MCF 10A (cell line): ENCODE measurements around the gene CXCL16. TPM values are rescaled to one million over a fixed set of nuclear protein-coding genes. Genes with fewer than 3 reads are reported as not detected.

ENCODE experiments used
- BruUV-seq: library from RNA; stranded (reverse); fragments of 400-500 nt; replicated peaks from 2 replicates; lab custom pipeline; 2021; lab: Mats Ljungman, UMichigan
- CTCF ChIA-PET: fragments of 300-600 bp; sonication (Branson Sonifier 250); formaldehyde crosslinking; extraction: SDS; loops from one replicate; lab custom pipeline; 2021; ENCODE audit warnings: antibody characterized with exemption, inconsistent platforms; lab: Yijun Ruan, JAX
- POLR2A ChIA-PET: fragments of 300-600, 350-650 bp; sonication (Branson Sonifier 250); formaldehyde crosslinking; extraction: SDS; loops from one replicate; lab custom pipeline; 2020; ENCODE audit warnings: antibody characterized with exemption, inconsistent platforms; lab: Yijun Ruan, JAX
- DNase-seq: peaks from one replicate; pipeline ENCODE4 v3.0.0-alpha.2; 2018; ENCODE audit not compliant: unreplicated experiment
- H3K27ac Mint-ChIP-seq: one replicate; pipeline ENCODE4 v1.8.0; 2022; ENCODE audit warnings: mild to moderate bottlenecking, low read depth, mixed read lengths; ENCODE audit not compliant: unreplicated experiment
- H3K27me3 Mint-ChIP-seq: one replicate; pipeline ENCODE4 v1.8.0; 2022; ENCODE audit warnings: mixed read lengths; ENCODE audit not compliant: insufficient read depth, unreplicated experiment
- H3K36me3 Mint-ChIP-seq: one replicate; pipeline ENCODE4 v1.8.0; 2022; ENCODE audit warnings: mild to moderate bottlenecking, moderate library complexity, mixed read lengths; ENCODE audit not compliant: insufficient read depth, unreplicated experiment
- H3K4me1 Mint-ChIP-seq: one replicate; pipeline ENCODE4 v1.8.0; 2022; ENCODE audit warnings: mixed read lengths; ENCODE audit not compliant: insufficient read depth, unreplicated experiment
- H3K4me3 Mint-ChIP-seq: one replicate; pipeline ENCODE4 v1.8.0; 2022; ENCODE audit warnings: mild to moderate bottlenecking, moderate library complexity, mixed read lengths; ENCODE audit not compliant: unreplicated experiment
- H3K9me3 Mint-ChIP-seq: one replicate; pipeline ENCODE4 v1.8.0; 2022; ENCODE audit warnings: mixed read lengths; ENCODE audit not compliant: unreplicated experiment
- CTCF ChIP-seq: fragments of 200-600 bp; IDR thresholded peaks from one replicate; pipeline ENCODE4 v1.8.0; 2022; ENCODE audit warnings: antibody characterized with exemption, mild to moderate bottlenecking; ENCODE audit not compliant: unreplicated experiment
- intact Hi-C: fragments of 100-400 bp; cut with micrococcal nuclease; formaldehyde crosslinking; loops from 2 replicates; pipeline ENCODE4 v1.14.1; 2022
- total RNA-seq: library from RNA; stranded (reverse); gene quantifications from 2 replicates; pipeline ENCODE4 v1.2.3, GENCODE V29; 2022

CXCL16 gene
- total RNA-seq, 1 experiment from 2014 or later: 16.7 TPM

- intact Hi-C loops: no loop called here
- BruUV-seq: no TSS peak
- CTCF ChIA-PET: no interaction called here
- Mint-ChIP-seq H3K9me3 (no peaks in the 10 kb centered on the region), H3K4me1 (peaks cover 14% of the 10 kb centered on the region), H3K27ac (no peak overlapping the region), H3K27me3 (no peaks in the 10 kb centered on the region), H3K4me3 (no peak overlapping the region), H3K36me3 (no peaks in the 10 kb centered on the region)
- DNase-seq: no peak
- no peak for TF ChIP-seq CTCF
- POLR2A ChIA-PET: interaction anchor here (0.8 kb wide), 1 partner anchor 12 kb away, joined by 3 read pairs; no protein-coding TSS in a partner anchor
Measured at GRCh38 chr17:4719684-4720221, 20.0 kb downstream of the CXCL16 start.

- no peak overlapping the region for H3K4me3 Mint-ChIP-seq
- peaks cover 14% of the 10 kb centered on the region for H3K4me1 Mint-ChIP-seq
- H3K27ac Mint-ChIP-seq: no peak overlapping the region
- no TSS peak for BruUV-seq
- ChIA-PET POLR2A (interaction anchor here (0.8 kb wide), 1 partner anchor 13 kb away, joined by 3 read pairs; no protein-coding TSS in a partner anchor), CTCF (no interaction called here)
- no peak for DNase-seq
- H3K9me3 Mint-ChIP-seq: no peaks in the 10 kb centered on the region
- intact Hi-C loops: no loop called here
- H3K27me3 Mint-ChIP-seq: no peaks in the 10 kb centered on the region
- no peak for TF ChIP-seq CTCF
- no peaks in the 10 kb centered on the region for H3K36me3 Mint-ChIP-seq
Measured at GRCh38 chr17:4719146-4719545, 20.6 kb downstream of the CXCL16 start.

GRCh38 chr17:4718276-4718675, 21.5 kb downstream of the CXCL16 start:
- CTCF ChIA-PET: no interaction called here
- H3K4me1 Mint-ChIP-seq: peaks cover 14% of the 10 kb centered on the region
- no peaks in the 10 kb centered on the region for H3K9me3 Mint-ChIP-seq
- no peak for TF ChIP-seq CTCF
- H3K27ac Mint-ChIP-seq: no peak overlapping the region
- intact Hi-C loops: no loop called here
- no TSS peak for BruUV-seq
- DNase-seq: no peak
- POLR2A ChIA-PET: no interaction called here
- H3K4me3 Mint-ChIP-seq: no peak overlapping the region
- no peaks in the 10 kb centered on the region for H3K27me3 Mint-ChIP-seq
- no peaks in the 10 kb centered on the region for H3K36me3 Mint-ChIP-seq

GRCh38 chr17:4717791-4718190, 21.9 kb downstream of the CXCL16 start:
- no TSS peak for BruUV-seq
- no peak for TF ChIP-seq CTCF
- POLR2A ChIA-PET: no interaction called here
- H3K27ac Mint-ChIP-seq: no peak overlapping the region
- no peak for DNase-seq
- CTCF ChIA-PET: no interaction called here
- no peaks in the 10 kb centered on the region for H3K9me3 Mint-ChIP-seq
- H3K4me1 Mint-ChIP-seq: peaks cover 14% of the 10 kb centered on the region
- H3K36me3 Mint-ChIP-seq: no peaks in the 10 kb centered on the region
- H3K4me3 Mint-ChIP-seq: no peak overlapping the region
- intact Hi-C loops: no loop called here
- H3K27me3 Mint-ChIP-seq: no peaks in the 10 kb centered on the region
